Left renal pelvis (tissue), 4 donors: ENCODE results near the gene GNE. TPM values are rescaled to one million over a fixed set of nuclear protein-coding genes. Genes with fewer than 3 reads are reported as not detected.

Experiments
- DNase-seq, 4 donors: peaks; one replicate each; pipeline ENCODE4 v3.0.0-alpha.2; 2013; ENCODE audit warnings: low read depth in 4 of 4, low spot score in 3 of 4
- polyA plus RNA-seq, 4 donors: library from polyadenylated mRNA; unstranded; fragments of 120-200 nt; gene quantifications; one replicate each; pipeline ENCODE4 v1.2.1, GENCODE V29; 2013; ENCODE audit not compliant: insufficient read length in 4 of 4

GNE gene
- polyA plus RNA-seq, 4 donors: 17.7 to 21.6 (median 20.5) TPM

DNA sequence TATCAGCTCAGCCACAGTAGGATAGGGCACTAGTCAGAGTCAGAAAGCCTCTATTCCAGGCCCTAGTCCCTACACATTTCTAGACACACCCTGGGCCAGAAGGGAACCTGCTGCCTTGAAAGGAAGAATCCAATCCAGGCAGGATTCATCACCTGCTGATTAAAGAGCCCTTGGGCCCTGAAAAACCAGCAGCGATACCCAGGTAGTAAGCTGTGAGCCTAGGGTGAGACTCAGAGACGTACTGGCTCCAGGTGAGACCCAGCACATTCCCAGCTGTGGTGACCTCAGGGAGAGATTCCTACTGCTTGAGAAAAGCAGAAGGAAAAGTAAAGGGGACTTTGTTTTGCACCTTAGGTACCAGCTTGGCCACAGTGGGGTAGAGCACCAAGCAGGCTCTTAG lies 84.4 kb downstream of the GNE start:
- no peak for DNase-seq

DNA sequence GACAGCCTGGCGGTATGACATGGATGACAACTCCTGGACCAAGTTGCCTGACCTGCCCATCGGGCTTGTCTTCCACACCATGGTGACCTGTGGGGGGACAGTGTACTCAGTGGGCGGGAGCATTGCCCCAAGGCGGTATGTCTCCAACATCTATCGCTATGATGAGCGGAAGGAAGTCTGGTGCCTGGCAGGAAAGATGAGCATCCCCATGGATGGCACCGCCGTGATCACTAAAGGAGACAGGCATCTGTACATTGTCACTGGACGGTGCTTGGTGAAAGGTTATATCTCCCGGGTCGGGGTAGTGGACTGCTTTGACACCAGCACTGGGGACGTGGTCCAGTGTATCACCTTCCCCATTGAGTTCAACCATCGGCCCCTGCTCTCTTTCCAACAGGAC lies 87.7 kb downstream of the GNE start:
- DNase-seq: no peak

DNA sequence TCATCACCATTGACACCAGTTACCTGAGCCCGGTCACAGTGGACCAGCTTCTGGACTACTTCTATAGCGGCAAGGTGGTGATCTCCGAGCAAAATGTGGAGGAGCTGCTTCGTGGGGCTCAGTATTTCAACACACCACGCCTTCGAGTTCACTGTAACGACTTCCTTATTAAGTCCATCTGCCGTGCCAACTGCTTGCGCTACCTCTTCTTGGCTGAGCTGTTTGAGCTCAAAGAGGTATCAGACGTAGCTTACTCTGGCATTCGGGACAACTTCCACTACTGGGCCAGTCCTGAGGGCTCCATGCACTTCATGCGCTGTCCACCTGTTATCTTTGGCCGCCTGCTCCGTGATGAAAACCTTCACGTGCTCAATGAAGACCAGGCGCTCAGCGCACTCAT lies 88.5 kb downstream of the GNE start:
- DNase-seq: no peak

DNA sequence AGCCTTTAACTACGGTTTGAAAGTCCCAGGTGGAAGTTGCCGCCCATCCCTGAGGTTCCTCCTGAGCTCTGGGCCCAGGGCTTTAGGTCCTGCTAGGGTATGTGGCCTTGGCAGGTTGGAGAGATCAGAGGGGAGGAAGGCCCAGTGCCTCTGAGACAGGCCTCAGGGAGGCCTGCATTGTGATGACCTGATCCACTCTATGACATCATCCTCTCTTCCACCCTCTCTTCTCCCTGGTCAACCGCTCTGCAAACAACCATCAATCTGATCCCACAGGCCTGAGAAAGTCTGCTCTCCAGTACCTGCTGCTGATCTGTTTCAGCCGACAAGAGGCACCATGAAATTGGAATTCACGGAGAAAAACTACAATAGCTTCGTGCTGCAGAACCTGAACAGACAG lies 89.1 kb downstream of the GNE start, which contains the start of gene CCIN:
Gene CCIN, plus strand, starts transcription at position 223 of the 400 bp plus-strand sequence. Its CDS starts 115 bp downstream, at position 338.
- no peak for DNase-seq

DNA sequence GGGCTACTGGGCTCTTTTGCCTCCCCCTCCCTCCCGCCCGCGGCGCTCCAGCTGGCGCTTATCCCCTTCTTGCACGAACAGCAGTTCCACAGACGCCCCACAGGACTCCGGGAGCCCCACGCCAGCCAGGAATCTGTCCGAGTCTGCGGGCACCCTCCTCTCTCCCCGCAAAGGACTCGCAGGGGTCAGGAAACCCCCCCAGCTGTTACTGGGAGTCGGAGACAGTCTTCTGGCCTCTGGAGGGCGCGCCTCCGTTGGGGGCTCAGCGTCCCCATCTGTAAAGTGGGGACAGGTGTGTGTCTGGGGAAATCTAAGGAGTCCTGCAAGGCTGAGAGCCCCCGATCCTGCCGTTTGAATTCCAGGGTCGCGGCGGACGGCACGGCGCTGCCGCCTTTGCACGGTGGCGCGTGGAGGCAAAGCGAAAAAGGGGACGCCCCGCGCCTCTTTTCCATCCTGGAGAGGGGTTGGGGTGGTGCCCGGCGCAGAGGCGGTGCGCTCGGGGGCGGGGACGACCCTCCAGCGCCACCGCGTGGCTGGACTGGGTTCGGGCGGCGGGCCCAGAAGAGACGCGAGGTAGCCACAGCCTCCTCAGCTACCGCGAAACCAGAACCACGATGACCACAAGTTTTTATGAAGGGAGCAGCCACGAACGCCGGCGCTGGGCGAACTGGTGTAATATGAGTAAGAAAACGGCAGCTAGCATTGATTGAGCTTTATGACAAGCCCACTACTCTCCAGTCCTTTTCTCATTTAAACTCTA lies 91.9 kb downstream of the GNE start:
- peak in 1 of 4 donors; percentile 48 for DNase-seq

DNA sequence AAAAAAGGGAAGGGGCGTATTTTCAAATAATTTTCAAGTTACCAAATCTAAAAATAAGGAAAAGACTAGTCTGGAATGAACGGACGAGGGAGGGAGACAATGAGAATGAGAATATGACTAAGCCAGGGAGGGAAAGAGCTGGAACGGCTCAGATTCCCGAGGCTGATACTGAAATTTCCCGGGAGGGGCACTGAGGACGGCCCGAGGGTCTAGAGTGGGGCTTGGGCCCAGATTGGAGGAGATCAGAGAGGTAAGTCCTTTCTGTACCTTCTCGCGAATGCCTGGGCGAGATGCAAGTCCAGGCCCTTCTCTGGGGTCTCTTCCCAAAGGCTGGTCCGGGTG lies 92.5 kb downstream of the GNE start:
- no peak for DNase-seq

DNA sequence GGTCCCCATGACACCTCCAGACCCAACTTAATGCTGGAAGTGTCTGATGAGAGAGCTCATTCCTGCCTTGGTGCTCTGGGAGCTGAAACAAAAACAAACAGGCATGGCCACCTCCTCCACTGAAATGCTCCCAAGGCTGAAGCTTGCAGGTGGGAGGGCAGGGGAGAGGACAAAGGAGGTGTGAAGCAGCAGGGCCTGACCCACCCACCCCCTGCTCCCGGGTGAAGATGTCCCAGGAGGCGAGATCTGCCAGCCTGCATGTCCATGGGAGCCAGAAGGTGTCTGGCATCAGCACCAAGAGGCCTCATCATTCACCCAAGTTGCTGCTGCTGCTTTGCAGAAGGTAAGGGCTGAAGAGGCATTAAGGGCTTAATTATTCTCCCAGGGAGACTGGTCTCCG lies 93.3 kb downstream of the GNE start:
- no peak for DNase-seq

Other genes starting within 250 kb of the GNE start
- 10 to 100 TPM; 26.6 to 66.7 (median 33.5) TPM for gene RECK, start 221.5 kb downstream of the GNE start, polyA plus RNA-seq
- 10 to 100 TPM; 35.6 to 68.3 (median 46.0) TPM for gene GLIPR2, start 121.7 kb downstream of the GNE start, polyA plus RNA-seq
- under 1 TPM; 0.36 to 0.55 (median 0.50) TPM for gene CCIN, start 89.1 kb downstream of the GNE start, polyA plus RNA-seq
- gene CLTA, start 67.5 kb downstream of the GNE start, polyA plus RNA-seq: 100 to 1,000 TPM; 189 to 285 (median 281) TPM
- gene RNF38, start 141.8 kb upstream of the GNE start, polyA plus RNA-seq: 10 to 100 TPM; 42.1 to 55.9 (median 48.1) TPM